ENCODE data around the gene CXCR1.
"Not testable (repeated sequence)": the region's sequence is repeated elsewhere in the genome, so short reads cannot be mapped to it uniquely, and the experiment has no call there.

The CXCR1 gene

DNA sequence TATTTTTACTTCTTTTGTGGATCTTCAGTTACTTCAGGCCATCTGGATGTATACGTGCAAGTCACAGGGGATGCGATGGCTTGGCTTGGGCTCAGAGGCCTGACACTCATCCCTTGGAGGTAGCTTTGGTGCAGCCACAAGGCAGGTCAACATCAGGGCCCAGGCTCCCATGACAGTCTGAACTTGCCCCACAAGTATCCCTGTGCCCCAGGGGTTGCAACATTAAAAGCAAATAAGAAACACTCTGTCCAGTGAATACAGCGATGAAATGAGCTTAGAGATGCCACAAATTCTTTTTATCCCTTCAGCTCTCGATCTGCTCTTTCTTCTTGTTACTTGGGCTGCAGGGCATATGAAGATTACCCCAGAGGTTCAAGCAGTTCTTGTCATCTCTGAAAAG, 13.0 kb upstream of the CXCR1 start:
- Histone ChIP-seq H4K20me1 (ENCODE audit: insufficient read depth, low read length) (no peaks in the 10 kb centered on the region), H3K27ac (ENCODE audit: low read depth, low read length, poor library complexity, severe bottlenecking) (no peak overlapping the region), H3K36me3 (ENCODE audit: insufficient read depth, low read length) (no peaks in the 10 kb centered on the region), H3K27me3 (ENCODE audit: insufficient read depth, low read length) (peaks cover 8% of the 10 kb centered on the region; the same call in 1 of the 2 replicates), H3K9me3 (ENCODE audit: low read length) (no peaks in the 10 kb centered on the region), H3K4me2 (ENCODE audit: low read length) (no peak overlapping the region), H3K4me3 (ENCODE audit: low read depth, low read length, poor library complexity, severe bottlenecking) (no peak overlapping the region), H3K9me2 (ENCODE audit: low read depth, low read length) (no peaks in the 10 kb centered on the region), H3K4me1 (ENCODE audit: insufficient read depth, low read length, severe bottlenecking) (no peaks in the 10 kb centered on the region), H3F3A (ENCODE audit: insufficient read depth, low read length) (no peaks in the 10 kb centered on the region), H3K9ac (ENCODE audit: low read length) (no peak overlapping the region), H2AFZ (ENCODE audit: low read length) (no peak overlapping the region), H3K79me2 (ENCODE audit: insufficient read depth, low read length) (no peaks in the 10 kb centered on the region)
- TF ChIP-seq EZH2 (IDR thresholded peaks at IDR 0.05; ENCODE audit: borderline replicate concordance, low read length): no peak
- TF ChIP-seq, protein P1, sequence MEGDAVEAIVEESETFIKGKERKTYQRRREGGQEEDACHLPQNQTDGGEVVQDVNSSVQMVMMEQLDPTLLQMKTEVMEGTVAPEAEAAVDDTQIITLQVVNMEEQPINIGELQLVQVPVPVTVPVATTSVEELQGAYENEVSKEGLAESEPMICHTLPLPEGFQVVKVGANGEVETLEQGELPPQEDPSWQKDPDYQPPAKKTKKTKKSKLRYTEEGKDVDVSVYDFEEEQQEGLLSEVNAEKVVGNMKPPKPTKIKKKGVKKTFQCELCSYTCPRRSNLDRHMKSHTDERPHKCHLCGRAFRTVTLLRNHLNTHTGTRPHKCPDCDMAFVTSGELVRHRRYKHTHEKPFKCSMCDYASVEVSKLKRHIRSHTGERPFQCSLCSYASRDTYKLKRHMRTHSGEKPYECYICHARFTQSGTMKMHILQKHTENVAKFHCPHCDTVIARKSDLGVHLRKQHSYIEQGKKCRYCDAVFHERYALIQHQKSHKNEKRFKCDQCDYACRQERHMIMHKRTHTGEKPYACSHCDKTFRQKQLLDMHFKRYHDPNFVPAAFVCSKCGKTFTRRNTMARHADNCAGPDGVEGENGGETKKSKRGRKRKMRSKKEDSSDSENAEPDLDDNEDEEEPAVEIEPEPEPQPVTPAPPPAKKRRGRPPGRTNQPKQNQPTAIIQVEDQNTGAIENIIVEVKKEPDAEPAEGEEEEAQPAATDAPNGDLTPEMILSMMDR (IDR thresholded peaks at IDR 0.05; ENCODE audit: low read length): no peak

DNA sequence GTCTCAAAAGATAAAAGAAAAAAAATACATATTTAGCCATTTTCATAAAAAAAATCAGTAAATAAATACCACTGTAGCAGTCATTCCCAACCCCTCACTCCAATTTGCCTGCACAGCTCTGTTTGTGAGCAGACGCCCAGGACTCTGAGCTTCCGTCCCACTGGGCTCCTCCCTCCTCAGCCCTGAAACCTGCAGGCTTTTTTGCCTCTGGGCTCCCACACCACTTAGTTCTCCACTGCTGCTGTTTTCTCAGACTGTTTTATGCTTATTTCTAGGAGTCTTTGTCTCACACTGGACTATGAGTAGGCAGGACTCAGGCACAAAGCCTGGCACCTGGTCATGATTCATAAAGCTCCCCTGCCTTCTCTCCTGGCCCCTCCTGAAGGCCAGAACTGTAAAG, 6.1 kb upstream of the CXCR1 start:
- Histone ChIP-seq H3K4me2 (ENCODE audit: low read length) (no peak overlapping the region), H3K4me3 (ENCODE audit: low read depth, low read length, poor library complexity, severe bottlenecking) (no peak overlapping the region), H3K9ac (ENCODE audit: low read length) (no peak overlapping the region), H3F3A (ENCODE audit: insufficient read depth, low read length) (no peaks in the 10 kb centered on the region), H3K9me2 (ENCODE audit: low read depth, low read length) (no peaks in the 10 kb centered on the region), H3K79me2 (ENCODE audit: insufficient read depth, low read length) (no peaks in the 10 kb centered on the region), H3K4me1 (ENCODE audit: insufficient read depth, low read length, severe bottlenecking) (no peaks in the 10 kb centered on the region), H2AFZ (ENCODE audit: low read length) (no peak overlapping the region), H3K9me3 (ENCODE audit: low read length) (no peaks in the 10 kb centered on the region), H4K20me1 (ENCODE audit: insufficient read depth, low read length) (no peaks in the 10 kb centered on the region), H3K27me3 (ENCODE audit: insufficient read depth, low read length) (no peaks in the 10 kb centered on the region), H3K27ac (ENCODE audit: low read depth, low read length, poor library complexity, severe bottlenecking) (no peak overlapping the region), H3K36me3 (ENCODE audit: insufficient read depth, low read length) (no peaks in the 10 kb centered on the region)
- no peak for TF ChIP-seq EZH2 (IDR thresholded peaks at IDR 0.05; ENCODE audit: borderline replicate concordance, low read length)
- TF ChIP-seq, protein P1 (IDR thresholded peaks at IDR 0.05; ENCODE audit: low read length): no peak

DNA sequence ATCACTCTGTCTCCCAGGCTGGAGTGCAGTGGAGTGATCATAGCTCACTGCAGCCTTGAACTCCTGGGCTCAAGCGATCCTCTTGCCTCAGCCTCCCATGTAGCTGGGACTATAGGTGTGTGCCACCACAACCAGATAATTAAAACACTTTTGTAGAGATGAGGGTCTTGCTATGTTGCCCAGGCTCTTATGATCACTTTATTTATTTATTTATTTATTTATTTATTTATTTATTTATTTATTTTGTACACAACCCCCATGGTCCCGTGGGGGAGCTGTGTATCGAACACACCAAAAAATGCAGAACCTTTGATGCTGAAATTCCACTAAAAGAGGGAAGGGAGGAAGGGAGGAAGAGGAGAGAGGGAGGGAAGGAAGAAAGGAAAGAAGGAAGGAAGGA, 5.0 kb upstream of the CXCR1 start:
- not testable (repeated sequence) for H3K36me3 ChIP-seq (ENCODE audit: insufficient read depth, low read length); H3K4me1 ChIP-seq (ENCODE audit: insufficient read depth, low read length, severe bottlenecking); H3K27ac ChIP-seq (ENCODE audit: low read depth, low read length, poor library complexity, severe bottlenecking); H2AFZ ChIP-seq (ENCODE audit: low read length); H3F3A ChIP-seq (ENCODE audit: insufficient read depth, low read length); H3K9me2 ChIP-seq (ENCODE audit: low read depth, low read length); H3K79me2 ChIP-seq (ENCODE audit: insufficient read depth, low read length); H3K4me2 ChIP-seq (ENCODE audit: low read length); H4K20me1 ChIP-seq (ENCODE audit: insufficient read depth, low read length); H3K27me3 ChIP-seq (ENCODE audit: insufficient read depth, low read length); H3K9me3 ChIP-seq (ENCODE audit: low read length); H3K4me3 ChIP-seq (ENCODE audit: low read depth, low read length, poor library complexity, severe bottlenecking); H3K9ac ChIP-seq (ENCODE audit: low read length)

DNA sequence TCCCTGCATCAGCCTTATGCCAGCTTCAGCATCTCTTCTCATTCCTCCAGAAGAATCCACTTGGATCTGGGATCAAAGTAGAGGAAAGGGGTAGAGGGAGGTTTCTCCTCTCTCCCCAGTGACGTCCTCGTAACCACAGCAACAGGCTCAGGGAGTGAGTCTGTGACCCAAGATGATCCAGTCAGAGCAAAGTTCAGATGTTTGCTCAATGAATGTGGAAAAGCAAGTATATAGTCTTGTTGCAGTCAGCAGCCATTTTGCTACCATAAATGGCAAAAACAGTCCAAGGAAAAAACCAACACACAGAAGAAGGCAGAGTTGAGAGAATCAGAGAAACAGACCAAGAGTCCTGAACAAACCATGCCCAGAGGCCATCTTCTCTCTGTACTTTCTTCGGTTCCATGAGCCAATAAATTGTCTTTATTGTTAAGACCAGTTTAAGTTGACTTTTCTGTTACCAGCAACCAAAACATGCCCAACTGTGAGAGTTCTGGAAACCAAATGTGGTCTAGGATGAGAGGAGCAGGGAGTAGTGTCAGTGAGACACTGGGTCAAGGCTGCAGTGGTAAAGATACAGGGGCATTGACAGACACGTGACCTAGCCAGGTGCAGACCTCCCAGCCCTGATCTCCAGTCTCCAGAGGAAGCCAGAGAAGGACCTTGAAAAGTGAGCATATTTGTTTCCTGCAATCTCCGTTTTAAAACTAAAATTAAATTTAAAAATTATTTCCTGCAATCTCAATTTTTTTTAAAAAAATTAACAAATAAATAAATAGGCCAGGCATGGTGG, 3.2 kb upstream of the CXCR1 start:
- Histone ChIP-seq H3K4me3 (ENCODE audit: low read depth, low read length, poor library complexity, severe bottlenecking) (no peak overlapping the region), H3K27me3 (ENCODE audit: insufficient read depth, low read length) (no peaks in the 10 kb centered on the region), H3K9me3 (ENCODE audit: low read length) (no peaks in the 10 kb centered on the region), H3K36me3 (ENCODE audit: insufficient read depth, low read length) (no peaks in the 10 kb centered on the region), H3K9me2 (ENCODE audit: low read depth, low read length) (no peaks in the 10 kb centered on the region), H3K4me1 (ENCODE audit: insufficient read depth, low read length, severe bottlenecking) (no peaks in the 10 kb centered on the region), H4K20me1 (ENCODE audit: insufficient read depth, low read length) (no peaks in the 10 kb centered on the region), H3K4me2 (ENCODE audit: low read length) (no peak overlapping the region), H3F3A (ENCODE audit: insufficient read depth, low read length) (no peaks in the 10 kb centered on the region), H3K27ac (ENCODE audit: low read depth, low read length, poor library complexity, severe bottlenecking) (no peak overlapping the region), H3K79me2 (ENCODE audit: insufficient read depth, low read length) (no peaks in the 10 kb centered on the region), H2AFZ (ENCODE audit: low read length) (no peak overlapping the region), H3K9ac (ENCODE audit: low read length) (no peak overlapping the region)
- TF ChIP-seq, protein P1 (IDR thresholded peaks at IDR 0.05; ENCODE audit: low read length): no peak
- TF ChIP-seq EZH2 (IDR thresholded peaks at IDR 0.05; ENCODE audit: borderline replicate concordance, low read length): no peak

Data from OCI-LY1 (cell line).